HG03571 (cell line): Measurements from ENCODE around the gene KIAA1549.

Experiments
- ATAC-seq: cut with Tn5 transposase; IDR thresholded peaks from one replicate; pipeline ENCODE4 v1.9.1; 2021; ENCODE audit not compliant: unreplicated experiment

The KIAA1549 gene

GRCh38 chr7:138886501-138886917 is 94.7 kb downstream of the KIAA1549 start:
- peak; percentile 93 for ATAC-seq

DNA sequence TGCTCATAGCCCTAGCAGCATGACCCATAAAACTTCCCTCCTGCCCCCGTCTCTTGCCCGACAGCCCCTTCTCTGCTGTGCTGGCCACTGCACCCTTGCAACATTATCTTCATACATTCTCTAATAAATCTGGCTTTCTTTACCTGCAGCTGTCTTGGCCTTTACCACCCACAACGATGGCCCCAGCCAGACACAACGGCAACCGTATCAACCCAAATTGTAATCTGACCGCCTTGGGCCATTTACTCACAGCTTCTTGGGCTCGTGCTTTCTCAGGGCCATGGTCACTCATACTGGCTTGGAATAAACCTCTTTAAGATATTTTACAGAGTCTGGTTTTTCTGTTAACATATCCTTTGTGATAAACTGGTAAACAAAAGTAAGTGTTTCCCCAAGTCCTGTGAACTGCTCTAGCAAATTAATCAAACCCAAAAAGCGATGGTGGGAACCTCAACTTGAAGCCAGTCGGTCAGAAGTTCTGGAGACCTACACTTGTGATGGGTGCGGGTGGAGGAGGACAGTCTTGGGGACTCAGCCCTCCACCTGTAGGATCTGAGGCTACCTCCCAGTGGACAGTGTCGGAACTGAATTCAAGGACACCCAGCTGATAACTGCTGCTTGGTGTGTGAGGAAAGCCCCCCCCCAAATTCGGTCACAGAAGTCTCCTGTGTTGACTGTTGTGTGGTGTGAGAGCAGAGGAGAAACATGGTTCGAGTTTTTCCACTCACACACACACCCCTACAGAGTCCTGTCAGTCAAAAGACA is 95.6 kb downstream of the KIAA1549 start:
- no peak for ATAC-seq

- ATAC-seq: no peak
Measured at GRCh38 chr7:138882249-138882648, 98.9 kb downstream of the KIAA1549 start.

GRCh38 chr7:138881579-138882188 is 99.5 kb downstream of the KIAA1549 start:
- ATAC-seq: no peak

DNA sequence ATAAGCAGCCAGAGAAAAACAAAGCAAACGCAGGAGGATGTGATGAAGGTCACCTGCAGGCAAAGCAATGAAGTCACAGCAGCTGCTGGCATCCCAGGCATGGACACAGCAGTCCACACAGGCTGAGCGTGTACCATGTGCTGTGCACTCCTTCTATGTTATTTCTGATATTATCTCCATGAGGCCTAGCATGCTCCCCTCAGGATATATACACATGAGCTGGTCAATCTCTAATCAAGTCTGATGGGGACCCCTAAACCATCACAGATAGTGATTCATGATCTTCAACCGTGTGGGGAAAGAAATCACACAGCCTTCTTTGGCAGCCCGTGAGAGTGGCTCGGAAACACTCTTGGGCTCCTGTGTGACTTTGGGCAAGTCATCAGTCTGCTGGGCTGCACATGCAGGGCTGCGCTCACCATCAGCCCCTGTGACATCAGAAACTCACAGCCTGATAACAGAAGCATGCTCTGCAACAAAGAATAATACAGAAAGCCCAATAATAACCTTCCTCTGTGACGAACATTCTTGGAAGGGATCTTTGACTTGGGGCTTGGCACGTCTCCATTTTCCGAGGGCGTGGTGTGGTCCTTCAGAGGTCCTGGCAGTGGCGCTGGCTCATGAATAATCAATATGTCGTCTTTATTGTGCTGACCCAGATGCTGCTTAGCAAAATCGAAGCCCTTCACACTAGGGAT is 100.2 kb downstream of the KIAA1549 start:
- ATAC-seq: no peak

- no peak for ATAC-seq
Measured at GRCh38 chr7:138879356-138879755, 101.8 kb downstream of the KIAA1549 start.

DNA sequence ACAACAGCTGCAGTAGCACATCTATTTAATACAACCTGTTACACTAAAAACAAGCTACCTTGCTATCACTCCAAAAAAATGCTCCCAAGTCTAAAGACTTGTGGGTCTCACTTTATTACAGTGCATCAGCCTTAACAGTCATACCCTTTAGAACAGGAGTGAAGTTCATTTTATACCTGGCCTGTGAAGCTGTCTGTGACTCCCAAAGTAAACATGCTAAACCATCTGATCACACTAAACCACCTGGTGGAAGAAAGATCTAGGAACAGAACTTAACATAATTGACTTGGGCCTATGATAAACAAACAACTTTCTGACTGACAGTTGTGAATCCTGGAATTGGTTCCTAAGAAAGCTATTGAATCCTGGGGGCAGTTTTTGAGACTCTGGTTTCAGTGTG is 102.3 kb downstream of the KIAA1549 start:
- no peak for ATAC-seq

DNA sequence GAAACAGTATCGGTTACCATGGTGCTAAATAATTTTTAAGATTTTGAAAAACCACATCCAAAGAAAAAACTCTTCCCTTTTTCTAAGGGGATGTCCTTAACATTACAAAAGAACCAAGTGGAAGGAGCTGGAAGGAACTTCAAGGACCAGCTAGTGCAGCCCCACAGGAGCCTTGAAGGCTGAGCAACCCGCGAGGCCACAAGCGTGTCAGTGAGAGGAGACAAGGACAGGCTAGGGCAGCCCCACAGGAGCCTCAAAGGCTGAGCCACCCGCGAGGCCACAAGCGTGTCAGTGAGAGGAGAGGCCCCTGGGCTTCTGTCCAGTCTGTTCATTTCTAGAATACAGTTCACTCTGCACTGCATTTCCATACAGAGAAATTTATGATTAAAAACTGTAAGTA is 103.1 kb downstream of the KIAA1549 start:
- no peak for ATAC-seq

DNA sequence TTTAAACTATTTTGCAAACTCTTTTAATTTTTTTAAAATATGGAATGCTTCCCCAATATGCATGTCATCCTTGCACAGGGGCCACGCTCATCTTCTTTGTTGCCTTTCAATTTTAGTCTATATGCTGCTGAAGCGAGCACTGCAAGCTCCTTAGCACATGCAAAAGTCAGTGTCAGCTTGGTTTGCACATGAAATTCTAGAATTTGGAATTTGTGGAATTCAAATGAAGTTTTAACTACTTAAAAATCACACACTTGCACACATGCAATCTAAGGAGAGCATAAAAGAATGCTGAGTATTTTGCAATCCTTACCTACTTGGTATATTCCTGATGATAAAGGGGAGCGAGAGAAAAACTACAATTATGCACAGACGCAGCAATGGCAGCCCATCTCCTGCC is 104.9 kb downstream of the KIAA1549 start:
- no peak for ATAC-seq

DNA sequence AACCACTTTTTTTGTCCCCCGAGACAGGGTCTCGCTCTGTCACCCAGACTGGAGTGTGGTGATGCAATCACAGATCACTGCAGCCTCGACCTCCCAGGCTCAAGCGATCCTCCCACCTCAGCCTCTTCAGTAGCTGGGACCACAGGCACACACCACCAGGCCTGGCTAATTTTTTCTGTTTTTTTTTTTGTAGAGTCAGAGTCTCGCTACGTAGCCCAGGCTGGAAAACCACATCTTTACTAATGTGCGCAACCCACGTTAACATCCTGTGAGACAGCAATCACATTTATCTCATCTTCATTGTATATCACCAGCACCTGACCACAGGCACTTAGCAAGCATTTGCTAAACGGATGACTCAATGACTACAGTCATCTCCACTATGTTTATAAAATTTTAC is 105.4 kb downstream of the KIAA1549 start:
- ATAC-seq: no peak

DNA sequence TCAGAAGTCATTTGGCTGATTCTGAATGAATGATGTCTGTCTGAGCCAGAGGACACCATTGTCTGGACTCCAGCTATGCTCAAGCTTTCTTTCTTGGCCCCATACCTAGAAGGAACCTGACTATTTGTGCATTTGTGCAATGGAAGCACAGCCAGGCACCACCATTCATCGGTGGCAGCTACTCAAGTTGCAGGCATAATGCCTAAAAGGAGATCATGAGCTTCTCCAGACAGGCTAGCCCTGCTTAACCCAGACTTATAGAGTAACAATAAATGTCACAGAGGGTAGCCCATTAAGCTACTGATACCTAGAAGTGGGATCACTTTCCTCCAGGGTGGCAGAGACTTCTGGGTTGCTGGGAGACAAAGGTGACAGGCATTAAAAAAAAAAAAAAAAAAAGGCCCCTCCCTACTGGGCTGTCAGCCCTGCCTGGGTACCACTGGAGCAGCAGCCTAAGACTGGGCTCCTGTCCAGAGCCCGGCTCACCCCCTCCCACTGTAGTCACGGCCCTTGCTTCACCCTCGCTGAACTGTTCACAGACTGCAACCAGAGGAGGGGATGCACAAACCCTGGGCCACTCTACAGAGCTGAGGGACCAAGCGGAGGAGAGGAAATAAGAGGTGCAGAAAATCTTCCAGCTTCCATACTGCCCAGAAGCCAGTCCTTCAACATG is 107.8 kb downstream of the KIAA1549 start:
- no peak for ATAC-seq

- ATAC-seq: no peak
Measured at GRCh38 chr7:138872576-138872975, 108.6 kb downstream of the KIAA1549 start.

- no peak for ATAC-seq
Measured at GRCh38 chr7:138871814-138872090, 109.4 kb downstream of the KIAA1549 start.

DNA sequence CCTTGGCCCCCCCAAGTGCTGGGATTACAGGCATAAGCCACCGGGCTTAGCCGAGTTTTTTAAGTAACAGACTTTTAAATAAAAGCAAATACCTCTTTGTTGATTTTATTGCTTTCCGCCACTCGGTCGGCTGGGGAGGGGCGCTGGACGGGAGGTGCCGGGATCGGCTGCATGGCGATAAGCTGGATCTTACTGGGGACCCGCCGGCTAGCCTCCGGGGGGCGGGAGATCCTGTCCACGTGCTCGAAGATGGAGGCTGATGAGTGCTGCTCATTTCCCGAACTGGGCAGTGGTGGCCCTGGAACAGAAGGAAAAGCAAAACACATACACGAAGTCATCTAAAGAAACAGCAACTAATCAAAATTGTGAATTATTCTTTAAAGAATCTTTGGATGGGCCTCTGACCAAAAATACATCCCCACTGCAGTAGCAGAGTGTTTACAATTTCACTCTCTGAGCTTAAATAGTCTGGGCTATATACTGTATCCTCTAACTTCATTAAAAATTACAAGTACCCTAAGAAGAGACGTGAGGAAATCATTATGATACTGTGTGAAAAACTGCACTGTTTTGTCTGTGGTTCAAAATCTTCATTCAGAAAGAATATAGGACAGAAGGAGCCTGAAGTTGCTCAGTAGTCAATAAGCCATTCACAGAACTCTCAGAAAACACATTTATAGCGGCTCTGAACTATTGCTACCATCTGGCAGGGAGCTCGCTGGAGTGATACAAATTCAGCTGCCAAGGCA is 110.0 kb downstream of the KIAA1549 start:
- ATAC-seq: no peak

DNA sequence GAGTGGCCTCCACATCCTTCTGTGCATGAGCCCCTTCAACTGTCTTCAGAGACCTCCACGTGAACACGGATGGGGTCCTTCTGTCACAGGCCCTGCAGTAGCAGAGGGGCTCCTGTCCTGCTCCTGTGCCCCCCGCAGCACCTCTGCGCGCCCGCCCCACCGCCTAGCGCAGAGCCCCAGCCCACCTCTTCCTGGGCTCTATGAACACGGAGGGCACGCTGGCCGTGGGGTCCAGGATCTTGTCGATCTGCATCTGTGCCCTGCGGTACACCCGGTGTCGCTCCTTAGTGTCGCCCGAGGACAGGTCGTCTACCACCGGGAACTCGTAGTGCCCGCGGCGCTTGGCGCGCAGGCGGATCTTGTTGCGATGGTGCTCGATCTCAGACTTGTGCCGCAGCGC is 111.8 kb downstream of the KIAA1549 start:
- ATAC-seq: no peak

DNA sequence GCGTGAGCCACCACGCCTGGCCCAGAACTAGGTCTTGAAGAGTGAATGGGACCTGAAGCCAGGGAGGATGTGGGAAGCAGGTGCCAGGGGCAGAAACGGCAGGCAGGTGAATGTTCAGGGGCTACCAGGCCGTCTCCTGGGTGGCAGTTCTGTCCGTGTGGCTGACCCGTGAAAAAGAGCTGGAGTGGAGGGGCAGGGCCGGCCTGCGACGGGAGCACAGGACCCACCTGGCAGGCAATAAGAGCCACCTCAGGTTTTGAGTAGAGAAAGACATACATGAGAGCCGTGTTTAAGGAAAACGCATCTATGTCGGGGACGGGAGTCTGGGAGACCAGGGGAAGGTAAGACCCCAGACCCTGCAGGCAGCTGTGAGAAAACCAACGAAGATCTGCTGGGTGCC is 112.5 kb downstream of the KIAA1549 start:
- ATAC-seq: no peak

DNA sequence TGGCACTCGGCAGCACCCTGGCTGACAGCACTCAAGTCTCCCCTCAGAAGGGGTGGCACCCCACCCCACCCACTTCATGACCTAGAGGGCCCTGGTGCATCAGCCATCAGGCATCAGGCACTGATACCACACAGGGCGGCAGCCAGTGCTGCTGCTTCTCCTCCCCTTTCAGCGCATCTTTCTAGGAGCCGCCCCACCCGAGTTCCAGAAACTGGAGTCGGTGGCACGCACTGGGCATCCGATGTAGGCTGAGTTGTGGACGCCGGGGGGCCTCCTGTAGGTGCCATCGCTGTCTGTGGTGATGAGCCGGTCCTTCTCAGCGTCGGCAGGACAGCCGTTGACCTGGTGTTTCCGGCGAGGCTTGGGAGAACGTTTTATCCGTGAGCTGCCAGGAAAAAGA is 113.4 kb downstream of the KIAA1549 start:
- no peak for ATAC-seq

DNA sequence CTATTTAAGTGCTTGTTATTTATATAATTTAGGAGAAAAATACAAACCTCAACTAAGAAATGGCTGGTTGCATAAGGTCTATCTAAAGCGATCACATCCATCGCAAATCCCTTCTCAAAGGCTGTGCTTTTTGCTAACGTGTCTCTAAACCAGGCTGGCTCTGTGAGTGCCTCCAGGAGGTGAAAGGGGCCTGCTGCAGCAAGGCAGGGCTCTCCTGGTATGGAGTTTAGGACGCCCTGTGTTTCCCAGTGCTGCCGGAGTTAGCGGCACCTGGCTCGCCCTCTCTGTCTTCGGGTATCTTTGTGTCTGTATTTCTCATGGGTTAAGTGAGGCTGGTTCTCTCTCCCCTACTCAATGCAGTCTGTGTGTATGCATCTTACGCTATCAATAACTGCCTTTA is 114.8 kb downstream of the KIAA1549 start:
- no peak for ATAC-seq

GRCh38 chr7:138865843-138866242 is 115.3 kb downstream of the KIAA1549 start:
- no peak for ATAC-seq

GRCh38 chr7:138864667-138865066 is 116.5 kb downstream of the KIAA1549 start:
- no peak for ATAC-seq

GRCh38 chr7:138863931-138864330 is 117.3 kb downstream of the KIAA1549 start:
- ATAC-seq: no peak
